Measurements from ENCODE around the gene KCNJ12.
"Not testable (repeated sequence)": the region's sequence is repeated elsewhere in the genome, so short reads cannot be mapped to it uniquely, and the experiment has no call there.

DNA sequence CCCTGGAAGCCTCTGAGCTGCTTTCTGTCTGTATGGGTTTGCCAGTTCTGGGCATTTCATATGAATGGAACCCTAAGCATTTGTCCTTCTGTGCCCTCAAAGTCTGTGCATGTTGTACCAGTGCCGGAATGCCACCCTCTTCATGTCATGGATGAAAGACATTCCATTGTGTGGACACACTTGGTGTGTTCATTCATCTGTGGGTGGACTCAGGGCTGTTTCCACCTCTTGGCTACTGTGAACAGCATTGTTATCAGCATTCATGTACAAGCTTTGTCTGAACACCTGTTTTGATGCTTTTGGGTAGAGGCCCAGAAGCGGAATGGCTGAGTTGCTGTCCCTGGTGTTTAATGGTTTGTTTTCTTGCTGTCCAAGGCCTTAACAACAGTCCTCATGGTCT lies 30.1 kb upstream of the KCNJ12 start:
- TF ChIP-seq, protein P1, sequence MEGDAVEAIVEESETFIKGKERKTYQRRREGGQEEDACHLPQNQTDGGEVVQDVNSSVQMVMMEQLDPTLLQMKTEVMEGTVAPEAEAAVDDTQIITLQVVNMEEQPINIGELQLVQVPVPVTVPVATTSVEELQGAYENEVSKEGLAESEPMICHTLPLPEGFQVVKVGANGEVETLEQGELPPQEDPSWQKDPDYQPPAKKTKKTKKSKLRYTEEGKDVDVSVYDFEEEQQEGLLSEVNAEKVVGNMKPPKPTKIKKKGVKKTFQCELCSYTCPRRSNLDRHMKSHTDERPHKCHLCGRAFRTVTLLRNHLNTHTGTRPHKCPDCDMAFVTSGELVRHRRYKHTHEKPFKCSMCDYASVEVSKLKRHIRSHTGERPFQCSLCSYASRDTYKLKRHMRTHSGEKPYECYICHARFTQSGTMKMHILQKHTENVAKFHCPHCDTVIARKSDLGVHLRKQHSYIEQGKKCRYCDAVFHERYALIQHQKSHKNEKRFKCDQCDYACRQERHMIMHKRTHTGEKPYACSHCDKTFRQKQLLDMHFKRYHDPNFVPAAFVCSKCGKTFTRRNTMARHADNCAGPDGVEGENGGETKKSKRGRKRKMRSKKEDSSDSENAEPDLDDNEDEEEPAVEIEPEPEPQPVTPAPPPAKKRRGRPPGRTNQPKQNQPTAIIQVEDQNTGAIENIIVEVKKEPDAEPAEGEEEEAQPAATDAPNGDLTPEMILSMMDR (IDR thresholded peaks at IDR 0.05): not testable (repeated sequence)
- not testable (repeated sequence) for TF ChIP-seq POLR2A (IDR thresholded peaks at IDR 0.05)
